Vagina (tissue), 2 donors: ENCODE measurements around the gene CHIC2.

Experiments used
- POLR2AphosphoS5 ChIP-seq, 2 donors: sonication (generic); formaldehyde crosslinking; IDR thresholded peaks; one replicate each; pipeline ENCODE4 v1.9.0; 2017; ENCODE audit warnings: antibody characterized with exemption in 2 of 2, mild to moderate bottlenecking in 2 of 2, low read depth in 1 of 2; ENCODE audit not compliant: insufficient read depth in 1 of 2
- TF ChIP-seq, protein P1 (sequence below), 3 experiments: fragments of 450-650 bp in 2 of 3; fragments of 200-600 bp in 1 of 3; sonication (generic) in 1 of 3; IDR thresholded peaks; one replicate each; pipeline ENCODE4 v1.5.1; 2017 to 2019; ENCODE audit warnings: antibody characterized with exemption in 3 of 3, mild to moderate bottlenecking in 2 of 3, moderate library complexity in 2 of 3

DNA sequence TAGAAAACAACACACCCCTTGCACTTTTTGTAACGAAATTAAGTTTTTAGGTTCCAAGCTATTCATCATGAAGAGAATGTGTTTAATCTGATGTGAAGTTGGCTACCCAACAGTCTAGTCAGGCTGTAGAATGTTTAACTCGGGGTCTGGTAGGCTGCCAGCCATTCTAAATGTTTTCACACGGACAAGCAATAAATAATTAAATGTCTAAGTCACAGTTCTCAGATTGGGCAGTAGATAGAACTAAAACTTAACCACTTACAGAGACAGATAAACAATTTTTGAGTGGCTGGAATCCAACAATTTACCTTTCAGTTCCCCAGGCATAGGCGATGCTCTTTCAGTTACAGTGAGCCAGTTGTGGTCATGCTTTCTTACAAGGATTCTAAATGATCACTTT, 66.5 kb downstream of the CHIC2 start:
- TF ChIP-seq, protein P1, sequence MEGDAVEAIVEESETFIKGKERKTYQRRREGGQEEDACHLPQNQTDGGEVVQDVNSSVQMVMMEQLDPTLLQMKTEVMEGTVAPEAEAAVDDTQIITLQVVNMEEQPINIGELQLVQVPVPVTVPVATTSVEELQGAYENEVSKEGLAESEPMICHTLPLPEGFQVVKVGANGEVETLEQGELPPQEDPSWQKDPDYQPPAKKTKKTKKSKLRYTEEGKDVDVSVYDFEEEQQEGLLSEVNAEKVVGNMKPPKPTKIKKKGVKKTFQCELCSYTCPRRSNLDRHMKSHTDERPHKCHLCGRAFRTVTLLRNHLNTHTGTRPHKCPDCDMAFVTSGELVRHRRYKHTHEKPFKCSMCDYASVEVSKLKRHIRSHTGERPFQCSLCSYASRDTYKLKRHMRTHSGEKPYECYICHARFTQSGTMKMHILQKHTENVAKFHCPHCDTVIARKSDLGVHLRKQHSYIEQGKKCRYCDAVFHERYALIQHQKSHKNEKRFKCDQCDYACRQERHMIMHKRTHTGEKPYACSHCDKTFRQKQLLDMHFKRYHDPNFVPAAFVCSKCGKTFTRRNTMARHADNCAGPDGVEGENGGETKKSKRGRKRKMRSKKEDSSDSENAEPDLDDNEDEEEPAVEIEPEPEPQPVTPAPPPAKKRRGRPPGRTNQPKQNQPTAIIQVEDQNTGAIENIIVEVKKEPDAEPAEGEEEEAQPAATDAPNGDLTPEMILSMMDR (IDR thresholded peaks at IDR 0.05) = no peak
- TF ChIP-seq POLR2AphosphoS5 (IDR thresholded peaks at IDR 0.05; ENCODE audit: insufficient read depth in 1 of 2, low read depth in 1 of 2) = no peak
